ENCODE results near the gene PCSK4. TPM values are rescaled to one million over a fixed set of nuclear protein-coding genes. Genes with fewer than 3 reads are reported as not detected.

PCSK4 gene
- total and polyA plus RNA-seq, 9 of the 15 experiments (the other 6 are each of a cell fraction or from before 2014, with no cell fraction given): 0.01 to 9.1 (median 2.1) TPM; not detected in 1

GRCh38 chr19:1524972-1525325 is 34.8 kb upstream of the PCSK4 start (continued):
- TF ChIP-seq UBTF (IDR thresholded peaks at IDR 0.05; ENCODE audit: borderline replicate concordance in 1 of 2, low read depth in 2 of 2, low read length in 2 of 2) (no peak), RFX1 (IDR thresholded peaks at IDR 0.05) (no peak), RBBP5 (IDR thresholded peaks at IDR 0.05; ENCODE audit: borderline replicate concordance, insufficient read depth, low read length, poor library complexity, severe bottlenecking) (no peak), ARID4B (CRISPR knock-in tag; IDR thresholded peaks at IDR 0.05) (no peak)
